GM23248 (cell line): ENCODE results near the gene CLIP4. TPM values are rescaled to one million over a fixed set of nuclear protein-coding genes. Genes with fewer than 3 reads are reported as not detected.

Source experiments
- DNase-seq: peaks from one replicate; pipeline ENCODE4 v3.0.0-alpha.2; 2015
- H2AFZ ChIP-seq: fragments of 200-600 bp; sonication (generic); 2 replicates; pipeline ENCODE4 v1.6.1; 2016; ENCODE audit warnings: antibody characterized with exemption
- H3F3A ChIP-seq: fragments of 200-600 bp; sonication (generic); 2 replicates; pipeline ENCODE4 v1.6.1; 2016; ENCODE audit warnings: mild to moderate bottlenecking, antibody characterized with exemption, mixed run types; ENCODE audit not compliant: insufficient read depth
- H3K27ac ChIP-seq: fragments of 200-600 bp; sonication (generic); 2 replicates; pipeline ENCODE4 v1.5.1; 2016; ENCODE audit warnings: mild to moderate bottlenecking
- H3K27me3 ChIP-seq: fragments of 200-600 bp; sonication (generic); replicated peaks from 2 replicates; pipeline ENCODE4 v1.6.1; 2016; ENCODE audit warnings: mild to moderate bottlenecking; ENCODE audit not compliant: insufficient read depth
- H3K36me3 ChIP-seq: fragments of 200-600 bp; sonication (generic); 2 replicates; pipeline ENCODE4 v1.6.1; 2016; ENCODE audit warnings: low read depth, mild to moderate bottlenecking
- H3K4me1 ChIP-seq: fragments of 200-600 bp; sonication (generic); 2 replicates; pipeline ENCODE4 v1.6.1; 2016; ENCODE audit warnings: mild to moderate bottlenecking; ENCODE audit not compliant: insufficient read depth
- H3K4me2 ChIP-seq: fragments of 200-600 bp; sonication (generic); one replicate; pipeline ENCODE4 v1.6.1; 2016; ENCODE audit warnings: mild to moderate bottlenecking; ENCODE audit not compliant: unreplicated experiment
- H3K4me3 ChIP-seq: fragments of 200-600 bp; sonication (generic); 2 replicates; pipeline ENCODE4 v1.5.1; 2016; ENCODE audit warnings: mild to moderate bottlenecking
- H3K79me2 ChIP-seq: fragments of 200-600 bp; sonication (generic); 2 replicates; pipeline ENCODE4 v1.6.1; 2016; ENCODE audit warnings: mild to moderate bottlenecking; ENCODE audit not compliant: insufficient read depth
- H3K9ac ChIP-seq: fragments of 200-600 bp; sonication (generic); 2 replicates; pipeline ENCODE4 v1.6.1; 2016; ENCODE audit warnings: mild to moderate bottlenecking
- H3K9me2 ChIP-seq: fragments of 200-600 bp; sonication (generic); 2 replicates; pipeline ENCODE4 v1.6.1; 2016; ENCODE audit warnings: mixed run types, mild to moderate bottlenecking, moderate library complexity; ENCODE audit not compliant: insufficient read depth
- H3K9me3 ChIP-seq: fragments of 200-600 bp; sonication (generic); one replicate; pipeline ENCODE4 v1.6.1; 2017; ENCODE audit warnings: low read depth
- H4K20me1 ChIP-seq: fragments of 200-600 bp; sonication (generic); 2 replicates; pipeline ENCODE4 v1.6.0; 2016; ENCODE audit not compliant: insufficient read depth
- EZH2 ChIP-seq: fragments of 200-600 bp; sonication (generic); IDR thresholded peaks from 2 replicates; pipeline ENCODE4 v1.6.1; 2018; ENCODE audit warnings: antibody characterized with exemption, mild to moderate bottlenecking; ENCODE audit not compliant: insufficient read depth, poor library complexity, severe bottlenecking
- EZH2phosphoT487 ChIP-seq: fragments of 200-600 bp; sonication (generic); IDR thresholded peaks from 2 replicates; pipeline ENCODE4 v1.6.1; 2018; ENCODE audit warnings: antibody characterized with exemption, moderate library complexity, mild to moderate bottlenecking, low read depth; ENCODE audit not compliant: insufficient read depth
- WGBS, 2 experiments: methylation state at CpG; one replicate each; pipeline ENCODE4 v1.1.6; 2015 to 2017; ENCODE audit warnings: low lambda C conversion rate in 2 of 2, low coverage in 1 of 2; ENCODE audit errors: missing lambda C conversion rate in 2 of 2; 5-methylcytosine and 5-hydroxymethylcytosine counted together
- in situ Hi-C: fragments of 300-500 bp; cut with MboI; formaldehyde crosslinking; loops from 2 replicates; pipeline ENCODE4 v1.15.0; 2020
- polyA plus RNA-seq: library from polyadenylated mRNA; unstranded; fragments of >200 nt; fragmentation: Nextera tagmentation; extraction: Ambion mirVana; gene quantifications from 2 replicates; pipeline ENCODE4 v1.2.1, GENCODE V29; 2016
- total RNA-seq: library from RNA; depleted of rRNA; stranded (reverse); fragments of >200 nt; shearing (Covaris generic); gene quantifications from 2 replicates; pipeline ENCODE4 v1.2.3, GENCODE V29; 2014

Gene CLIP4
- total and polyA plus RNA-seq, 2 experiments from 2014 or later = 35.3 to 55.2 TPM

GRCh38 chr2:29189052-29189451 lies 73.8 kb downstream of the CLIP4 start:
- peaks cover 2% of the 10 kb centered on the region; the same call in 1 of the 2 replicates for H3K36me3 ChIP-seq
- DNase-seq = no peak
- no peak overlapping the region for H3K4me3 ChIP-seq
- peaks cover 16% of the 10 kb centered on the region for H3F3A ChIP-seq
- WGBS, 2 experiments = 98% methylated on average over 5 of the region's 5 CpGs
- no peaks in the 10 kb centered on the region for H3K79me2 ChIP-seq
- H3K27me3 ChIP-seq = no peaks in the 10 kb centered on the region
- no peak overlapping the region for H3K9ac ChIP-seq
- TF ChIP-seq EZH2phosphoT487 (no peak), EZH2 (no peak)
- H3K9me2 ChIP-seq = no peaks in the 10 kb centered on the region
- H2AFZ ChIP-seq = no peak overlapping the region
- peaks cover 30% of the 10 kb centered on the region for H3K4me1 ChIP-seq
- no peaks in the 10 kb centered on the region for H4K20me1 ChIP-seq
- H3K4me2 ChIP-seq = no peak overlapping the region
- in situ Hi-C loops = no loop called here
- H3K27ac ChIP-seq = no peak overlapping the region
- no peaks in the 10 kb centered on the region for H3K9me3 ChIP-seq

GRCh38 chr2:29191817-29192216 lies 76.6 kb downstream of the CLIP4 start:
- no peak for TF ChIP-seq EZH2phosphoT487
- TF ChIP-seq EZH2 = no peak
- Histone ChIP-seq H3K36me3 (no peaks in the 10 kb centered on the region), H3F3A (peaks cover 20% of the 10 kb centered on the region), H3K27ac (peak overlapping the region; percentile 23; the same call in 1 of the 2 replicates), H3K9me2 (no peaks in the 10 kb centered on the region), H3K9ac (no peak overlapping the region), H2AFZ (no peak overlapping the region), H3K4me1 (peaks cover 30% of the 10 kb centered on the region), H3K79me2 (no peaks in the 10 kb centered on the region), H4K20me1 (no peaks in the 10 kb centered on the region), H3K4me2 (peak overlapping the region; percentile 3), H3K4me3 (no peak overlapping the region), H3K9me3 (no peaks in the 10 kb centered on the region), H3K27me3 (no peaks in the 10 kb centered on the region)
- DNase-seq = no peak
- in situ Hi-C loops = no loop called here
- 97 to 100% methylated on average over 6 of the region's 6 CpGs for WGBS, 2 experiments

GRCh38 chr2:29192526-29192925 lies 77.3 kb downstream of the CLIP4 start:
- peak; percentile 62 for DNase-seq
- H3K27ac ChIP-seq = peak overlapping the region; percentile 23
- H3K9me3 ChIP-seq = no peaks in the 10 kb centered on the region
- no peaks in the 10 kb centered on the region for H3K9me2 ChIP-seq
- peaks cover 20% of the 10 kb centered on the region for H3F3A ChIP-seq
- peak overlapping the region; percentile 3 for H3K4me2 ChIP-seq
- WGBS, 2 experiments = 14 to 17% methylated on average over 3 of the region's 3 CpGs
- H4K20me1 ChIP-seq = no peaks in the 10 kb centered on the region
- TF ChIP-seq EZH2phosphoT487 (no peak), EZH2 (no peak)
- no peak overlapping the region for H2AFZ ChIP-seq
- H3K4me1 ChIP-seq = peaks cover 30% of the 10 kb centered on the region
- in situ Hi-C loops = no loop called here
- no peak overlapping the region for H3K9ac ChIP-seq
- no peaks in the 10 kb centered on the region for H3K27me3 ChIP-seq
- no peak overlapping the region for H3K4me3 ChIP-seq
- no peaks in the 10 kb centered on the region for H3K36me3 ChIP-seq
- H3K79me2 ChIP-seq = no peaks in the 10 kb centered on the region

- in situ Hi-C loops = no loop called here
- 92 to 93% methylated on average over 12 of the region's 12 CpGs for WGBS, 2 experiments
Observed at GRCh38 chr2:29193111-29193510, 77.9 kb downstream of the CLIP4 start.

GRCh38 chr2:29193681-29194080 lies 78.5 kb downstream of the CLIP4 start:
- Histone ChIP-seq H4K20me1 (no peaks in the 10 kb centered on the region), H3K9me3 (no peaks in the 10 kb centered on the region), H3F3A (peaks cover 20% of the 10 kb centered on the region; the same call in 1 of the 2 replicates), H3K4me3 (no peak overlapping the region), H3K4me2 (no peak overlapping the region), H3K27ac (no peak overlapping the region), H3K9me2 (no peaks in the 10 kb centered on the region), H3K9ac (no peak overlapping the region), H3K27me3 (no peaks in the 10 kb centered on the region), H3K36me3 (no peaks in the 10 kb centered on the region), H3K4me1 (peaks cover 23% of the 10 kb centered on the region), H3K79me2 (no peaks in the 10 kb centered on the region), H2AFZ (no peak overlapping the region)
- in situ Hi-C loops = no loop called here
- TF ChIP-seq EZH2 (no peak), EZH2phosphoT487 (no peak)
- WGBS, 2 experiments = 83 to 84% methylated on average over 7 of the region's 7 CpGs
- DNase-seq = no peak

More at GRCh38 chr2:29193111-29193510, 77.9 kb downstream of the CLIP4 start:
- Histone ChIP-seq H3K27me3 (no peaks in the 10 kb centered on the region), H3K4me3 (no peak overlapping the region), H4K20me1 (no peaks in the 10 kb centered on the region), H3K9me3 (no peaks in the 10 kb centered on the region), H3K4me2 (peak overlapping the region; percentile 3), H3K9ac (no peak overlapping the region), H3K4me1 (peaks cover 24% of the 10 kb centered on the region), H3K9me2 (no peaks in the 10 kb centered on the region), H3K79me2 (no peaks in the 10 kb centered on the region), H3K36me3 (no peaks in the 10 kb centered on the region), H3F3A (peaks cover 20% of the 10 kb centered on the region; the same call in 1 of the 2 replicates), H3K27ac (peak overlapping the region; percentile 23; the same call in 1 of the 2 replicates), H2AFZ (no peak overlapping the region)
- no peak for DNase-seq
- TF ChIP-seq EZH2 (no peak), EZH2phosphoT487 (no peak)
